Pancreas (tissue), 10 donors: ENCODE data around the gene AP3D1. TPM values are rescaled to one million over a fixed set of nuclear protein-coding genes. Genes with fewer than 3 reads are reported as not detected.
A peak's percentile ranks its signal among the peaks of the same experiment; 100 is the strongest.

Source experiments
- ATAC-seq, 4 donors: fragments of 200-7000 bp; cut with Tn5 transposase; one replicate each; pipeline versions ENCODE4 v1.8.0 to v1.9.1; 2020; ENCODE audit warnings: mild to moderate bottlenecking in 4 of 4, moderate library complexity in 4 of 4
- DNase-seq, 6 donors: peaks; one replicate each; pipeline ENCODE4 v3.0.0-alpha.2; 2020
- FAIRE-seq: peaks from 2 replicates; lab custom pipeline; 2012; peaks lifted over from hg19 to GRCh38; lab: Jason Lieb, UNC
- H3K27ac ChIP-seq, 4 donors: fragments of 200-600 bp; sonication (generic); 1 replicate in 3 of 4; 2 replicates in 1 of 4; pipeline versions ENCODE4 v1.5.0 to v1.8.0; 2020
- H3K27me3 ChIP-seq, 4 donors: fragments of 200-600 bp; one replicate each; pipeline ENCODE4 v1.8.0; 2021
- H3K36me3 ChIP-seq, 3 donors: fragments of 200-600 bp; sonication (generic) in 1 of 3; one replicate each; pipeline versions ENCODE4 v1.5.0 to v1.8.0; 2020 to 2021
- H3K4me1 ChIP-seq, 3 donors: fragments of 200-600 bp; one replicate each; pipeline ENCODE4 v1.8.0; 2021
- H3K4me3 ChIP-seq, 4 donors: fragments of 200-600 bp; sonication (generic) in 2 of 4; one replicate each; pipeline versions ENCODE4 v1.5.0 to v1.8.0; 2020 to 2021
- H3K9me3 ChIP-seq, 4 donors: fragments of 200-600 bp; one replicate each; pipeline ENCODE4 v1.8.0; 2021
- WGBS, 2 donors: extraction: QIAGEN DNeasy Blood & Tissue Kit; methylation state at CpG; one replicate each; pipeline ENCODE4 v1.1.7; 2013; 5-methylcytosine and 5-hydroxymethylcytosine counted together
- intact Hi-C, 3 donors: fragments of 100-400 bp; cut with DNase I; formaldehyde crosslinking; loops; one replicate each; pipeline versions ENCODE4 v1.11.1 to v1.14.2; 2022
- polyA plus RNA-seq, 2 donors: library from polyadenylated mRNA; stranded (reverse); fragments of 200-250 nt; gene quantifications; one replicate each; pipeline ENCODE4 v1.2.3, GENCODE V29; 2013
- total RNA-seq, 6 donors: library from RNA; stranded (reverse); fragmentation: NEBNext Ultra II Directional in 4 of 6; extraction: Animal tissue kit (Norgen Biotek cat#: 25700) in 4 of 6; gene quantifications; one replicate each; pipeline versions ENCODE4 v1.2.1 to v1.2.4, GENCODE V29; 2021 to 2023
- TF ChIP-seq, protein P1 (sequence below), 4 donors: fragments of 200-600 bp; sonication (generic) in 3 of 4; IDR thresholded peaks; one replicate each; pipeline versions ENCODE4 v1.5.0 to v1.8.0; 2021; ENCODE audit warnings: antibody characterized with exemption in 4 of 4
- donor health status: healthy with polysubstance abuse.
- donor health status: DM: no; HTN: no; CAD: no; lungs with moderate emphysema.
- donor health status: DM: no; HTN: no; CAD: no.
- donor health status: control.
- donor health status: control.
- donor health status: Bipolar disorder and iron deficiency.
- donor health status: DM: yes; HTN: yes; CAD: no.
- donor health status: DM: no; HTN: no; CAD: no.
- donor health status: DM: no; HTN: no; CAD: no.
- donor health status: DM: yes; HTN: yes; CAD: no.

Gene AP3D1
- total and polyA plus RNA-seq, 8 donors: 75.2 to 105 (median 88.0) TPM

DNA sequence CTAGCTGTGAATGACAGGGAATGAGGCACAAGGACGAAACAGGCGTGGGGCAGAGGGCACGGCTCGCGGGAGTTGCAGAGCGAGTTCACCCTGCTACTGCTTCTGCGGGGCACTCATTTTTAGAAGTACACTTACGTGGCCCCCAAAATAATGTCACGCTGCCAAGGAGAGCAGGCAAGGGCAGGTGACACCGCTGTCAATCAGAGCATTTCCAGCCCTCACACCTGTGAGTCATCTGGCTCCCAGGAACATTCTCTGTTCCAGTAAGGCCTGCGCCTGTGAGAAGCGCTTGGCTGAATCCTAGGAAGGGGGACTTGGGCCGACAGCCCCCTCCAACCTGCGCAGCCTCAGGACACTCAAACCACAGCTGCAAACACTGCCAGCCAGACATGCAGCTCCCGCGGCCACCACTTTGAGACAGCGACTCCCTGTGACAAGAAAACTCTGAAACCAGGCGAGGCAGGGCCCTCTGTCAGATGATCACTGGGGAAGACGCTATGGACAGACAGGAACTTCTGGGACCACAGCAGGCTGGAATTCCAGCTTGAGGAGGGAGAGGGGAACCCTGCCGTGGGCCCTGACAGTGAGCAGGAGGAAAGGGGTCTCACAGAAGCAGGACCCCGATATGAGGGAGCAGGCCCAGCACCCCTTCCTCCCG is 25.1 kb upstream of the AP3D1 start:
- Histone ChIP-seq H3K4me1 (peaks cover 9 to 21% (median 21%) of the 10 kb centered on the region in 3 donors), H3K36me3 (no peaks in the 10 kb centered on the region), H3K27me3 (no peaks in the 10 kb centered on the region), H3K4me3 (no peak overlapping the region), H3K9me3 (no peaks in the 10 kb centered on the region), H3K27ac (peak overlapping the region in 1 of 4 donors; percentile 8)
- 74% methylated on average over 22 of the region's 22 CpGs for WGBS, 2 donors
- FAIRE-seq (no peak), DNase-seq (no peak), ATAC-seq (peak in 2 of 4 donors; percentile 17 to 41)
- TF ChIP-seq, protein P1, sequence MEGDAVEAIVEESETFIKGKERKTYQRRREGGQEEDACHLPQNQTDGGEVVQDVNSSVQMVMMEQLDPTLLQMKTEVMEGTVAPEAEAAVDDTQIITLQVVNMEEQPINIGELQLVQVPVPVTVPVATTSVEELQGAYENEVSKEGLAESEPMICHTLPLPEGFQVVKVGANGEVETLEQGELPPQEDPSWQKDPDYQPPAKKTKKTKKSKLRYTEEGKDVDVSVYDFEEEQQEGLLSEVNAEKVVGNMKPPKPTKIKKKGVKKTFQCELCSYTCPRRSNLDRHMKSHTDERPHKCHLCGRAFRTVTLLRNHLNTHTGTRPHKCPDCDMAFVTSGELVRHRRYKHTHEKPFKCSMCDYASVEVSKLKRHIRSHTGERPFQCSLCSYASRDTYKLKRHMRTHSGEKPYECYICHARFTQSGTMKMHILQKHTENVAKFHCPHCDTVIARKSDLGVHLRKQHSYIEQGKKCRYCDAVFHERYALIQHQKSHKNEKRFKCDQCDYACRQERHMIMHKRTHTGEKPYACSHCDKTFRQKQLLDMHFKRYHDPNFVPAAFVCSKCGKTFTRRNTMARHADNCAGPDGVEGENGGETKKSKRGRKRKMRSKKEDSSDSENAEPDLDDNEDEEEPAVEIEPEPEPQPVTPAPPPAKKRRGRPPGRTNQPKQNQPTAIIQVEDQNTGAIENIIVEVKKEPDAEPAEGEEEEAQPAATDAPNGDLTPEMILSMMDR (IDR thresholded peaks at IDR 0.05): no peak
- intact Hi-C loops: loop anchor here in 1 of 3 donors (10.0 kb wide), 1 partner anchor 48 kb away; no protein-coding TSS in a partner anchor

DNA sequence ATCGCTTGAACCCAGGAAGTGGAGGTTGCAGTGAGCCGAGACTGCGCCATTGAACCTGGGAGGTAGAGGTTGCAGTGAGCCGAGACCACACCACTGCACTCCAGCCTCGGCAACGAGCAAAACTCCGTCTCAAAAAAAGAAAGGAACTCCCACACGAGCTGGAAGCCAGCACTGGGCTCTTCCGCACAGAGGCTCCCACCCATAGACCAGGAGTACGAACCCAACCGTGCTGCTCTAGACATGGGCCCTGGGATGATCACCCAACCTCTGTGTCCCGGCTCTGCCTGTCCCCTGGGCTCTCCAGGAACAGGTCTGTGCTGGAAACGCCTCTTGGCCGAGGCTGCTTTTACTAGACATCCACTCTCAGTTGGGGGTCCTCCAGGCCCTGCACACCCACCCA is 24.4 kb upstream of the AP3D1 start:
- no peak overlapping the region for H3K4me3 ChIP-seq
- no peaks in the 10 kb centered on the region for H3K27me3 ChIP-seq
- FAIRE-seq (no peak), DNase-seq (no peak), ATAC-seq (no peak)
- H3K9me3 ChIP-seq: no peaks in the 10 kb centered on the region
- peak overlapping the region in 1 of 4 donors; percentile 8 for H3K27ac ChIP-seq
- H3K4me1 ChIP-seq: peaks cover 9 to 29% (median 27%) of the 10 kb centered on the region in 3 donors
- TF ChIP-seq, protein P1 (IDR thresholded peaks at IDR 0.05): no peak
- intact Hi-C loops: loop anchor here in 1 of 3 donors (10.0 kb wide), 1 partner anchor 49 kb away; no protein-coding TSS in a partner anchor
- no peaks in the 10 kb centered on the region for H3K36me3 ChIP-seq
- WGBS, 2 donors: 90 to 93% methylated on average over 14 of the region's 14 CpGs

DNA sequence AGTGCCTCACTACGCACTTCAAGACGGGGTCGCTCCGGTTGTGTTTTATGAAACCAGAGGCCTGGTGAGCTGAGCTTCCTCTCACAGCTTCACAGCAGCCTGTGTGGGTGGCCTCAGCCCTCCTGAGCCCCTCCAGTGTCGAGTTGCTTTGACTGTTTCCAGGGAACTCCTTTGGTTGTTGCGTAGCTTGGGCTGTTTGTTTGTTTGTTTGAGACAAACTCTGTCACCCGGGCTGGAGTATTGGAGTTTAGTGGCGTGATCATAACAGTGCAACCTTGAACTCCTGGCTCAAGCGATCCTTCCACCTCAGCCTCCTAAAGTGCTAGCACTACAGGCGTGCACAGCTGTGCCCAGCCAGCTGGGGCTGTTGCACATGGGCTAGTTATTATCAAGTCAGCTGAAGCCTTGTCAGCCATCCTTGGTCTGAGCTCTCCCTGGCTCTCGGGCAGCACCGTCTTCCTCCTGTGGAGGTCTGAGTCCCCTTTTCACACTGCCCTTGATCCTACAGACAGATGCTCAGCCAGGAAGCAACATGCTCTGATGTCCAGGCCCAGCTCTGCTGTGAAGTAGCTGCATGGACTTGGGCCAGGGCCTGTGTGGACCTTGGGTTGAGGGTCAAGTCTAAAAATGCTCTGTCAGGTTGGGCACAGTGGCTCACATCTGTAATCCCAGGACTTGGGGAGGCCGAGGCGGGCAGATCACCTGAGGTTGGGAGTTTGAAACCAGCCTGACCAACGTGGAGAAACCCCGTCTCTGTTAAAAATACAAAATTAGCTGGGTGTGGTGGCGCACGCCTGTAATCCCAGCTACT is 22.6 kb upstream of the AP3D1 start:
- no peaks in the 10 kb centered on the region for H3K9me3 ChIP-seq
- 81 to 82% methylated on average over 18 of the region's 18 CpGs for WGBS, 2 donors
- H3K27me3 ChIP-seq: no peaks in the 10 kb centered on the region
- ATAC-seq: no peak
- DNase-seq: peak in 1 of 6 donors; percentile 18
- peaks cover 19 to 44% (median 42%) of the 10 kb centered on the region in 3 donors for H3K4me1 ChIP-seq
- intact Hi-C loops: loop anchor here in 1 of 3 donors (10.0 kb wide), 1 partner anchor 51 kb away; no protein-coding TSS in a partner anchor
- peak overlapping the region in 1 of 4 donors; percentile 92 for H3K27ac ChIP-seq
- FAIRE-seq: no peak
- H3K4me3 ChIP-seq: no peak overlapping the region
- TF ChIP-seq, protein P1 (IDR thresholded peaks at IDR 0.05): no peak
- no peaks in the 10 kb centered on the region for H3K36me3 ChIP-seq

DNA sequence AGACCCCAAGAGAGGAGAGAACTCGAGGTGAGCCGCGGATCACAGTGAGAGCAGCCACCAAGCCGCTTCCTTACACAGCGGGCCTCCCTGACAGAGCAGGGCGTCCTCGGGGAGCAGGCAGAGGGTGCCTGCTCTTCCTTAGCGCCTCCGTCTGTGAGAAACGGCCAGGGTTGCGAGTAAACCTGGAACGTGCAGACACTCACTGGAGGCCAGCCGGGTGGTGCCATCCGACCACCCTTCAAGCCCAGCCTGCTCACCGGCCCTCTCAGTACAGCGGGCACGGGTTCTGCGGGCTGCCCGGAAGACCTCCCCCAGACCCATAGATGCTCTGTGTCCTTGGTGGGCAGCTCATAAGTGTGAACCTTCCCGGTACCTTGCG is 22.0 kb upstream of the AP3D1 start:
- intact Hi-C loops: loop anchor here in 1 of 3 donors (10.0 kb wide), 1 partner anchor 51 kb away; no protein-coding TSS in a partner anchor
- Histone ChIP-seq H3K36me3 (no peaks in the 10 kb centered on the region), H3K4me3 (no peak overlapping the region), H3K27me3 (no peaks in the 10 kb centered on the region), H3K9me3 (no peaks in the 10 kb centered on the region), H3K4me1 (peaks cover 23 to 49% (median 45%) of the 10 kb centered on the region in 3 donors), H3K27ac (peak overlapping the region in 2 of 4 donors; percentile 59 to 92)
- DNase-seq (peak in 1 of 6 donors; percentile 18), ATAC-seq (no peak), FAIRE-seq (no peak)
- TF ChIP-seq, protein P1 (IDR thresholded peaks at IDR 0.05): no peak
- 90 to 92% methylated on average over 21 of the region's 21 CpGs for WGBS, 2 donors
